Head of caudate nucleus (tissue), 42 donors: Measurements from ENCODE around the gene KXD1.

Experiments used
- DNase-seq, 42 donors: peaks; one replicate each; pipeline versions ENCODE4 v3.0.0 to v3.0.0-alpha.2; 2020 to 2021; ENCODE audit warnings: mixed read lengths in 7 of 42
- intact Hi-C: fragments of 100-400 bp; cut with DNase I; formaldehyde crosslinking; loops from one replicate; pipeline ENCODE4 v1.15.0; 2022

KXD1 gene

GRCh38 chr19:18557411-18558201 is at the start of gene KXD1:
Gene KXD1, plus strand, starts transcription at chr19:18557870. Its CDS starts 4,187 bp downstream, at chr19:18562057.
- intact Hi-C loops, result no loop called here
- peak; percentile 94 to 99 (median 98) for DNase-seq

GRCh38 chr19:18508585-18508984 is 49.1 kb upstream of the KXD1 start:
- intact Hi-C loops, result no loop called here
- no peak for DNase-seq

- intact Hi-C loops, result no loop called here
- no peak for DNase-seq
Observed at GRCh38 chr19:18510216-18510615, 47.5 kb upstream of the KXD1 start.

- intact Hi-C loops, result no loop called here
- no peak for DNase-seq
Observed at GRCh38 chr19:18513868-18514267, 43.8 kb upstream of the KXD1 start.

- intact Hi-C loops, result no loop called here
- DNase-seq, result peak in 23 of 42 donors; percentile 27 to 82 (median 59)
Observed at GRCh38 chr19:18514800-18515682, 42.6 kb upstream of the KXD1 start.

- DNase-seq, result no peak
- intact Hi-C loops, result no loop called here
Observed at GRCh38 chr19:18515959-18516358, 41.7 kb upstream of the KXD1 start.

GRCh38 chr19:18517606-18518005 is 40.1 kb upstream of the KXD1 start:
- DNase-seq, result no peak
- intact Hi-C loops, result no loop called here

GRCh38 chr19:18518639-18519038 is 39.0 kb upstream of the KXD1 start:
- intact Hi-C loops, result no loop called here
- no peak for DNase-seq

- peak in 34 of 42 donors; percentile 47 to 81 (median 63) for DNase-seq
- intact Hi-C loops, result loop anchor here (10.0 kb wide), 1 partner anchor 55 kb away; no protein-coding TSS in a partner anchor
Observed at GRCh38 chr19:18519962-18520847, 37.5 kb upstream of the KXD1 start.

GRCh38 chr19:18520848-18521691 is 36.6 kb upstream of the KXD1 start:
- DNase-seq, result peak in 5 of 42 donors; percentile 24 to 47 (median 32)
- intact Hi-C loops, result loop anchor here (10.0 kb wide), 1 partner anchor 56 kb away; no protein-coding TSS in a partner anchor

GRCh38 chr19:18521692-18522123 is 36.0 kb upstream of the KXD1 start, which contains the start of gene ELL:
Gene ELL, minus strand, starts transcription at chr19:18522070. Its CDS starts 15 bp downstream, at chr19:18522055.
- peak in 1 of 42 donors; percentile 33 for DNase-seq
- intact Hi-C loops, result loop anchor here (10.0 kb wide), 1 partner anchor 57 kb away; no protein-coding TSS in a partner anchor

GRCh38 chr19:18522124-18522861 is 35.4 kb upstream of the KXD1 start:
- intact Hi-C loops, result loop anchor here (10.0 kb wide), 1 partner anchor 57 kb away; no protein-coding TSS in a partner anchor
- DNase-seq, result peak; percentile 99 to 100 (median 100)

GRCh38 chr19:18522862-18523440 is 34.7 kb upstream of the KXD1 start:
- intact Hi-C loops, result loop anchor here (10.0 kb wide), 1 partner anchor 58 kb away; no protein-coding TSS in a partner anchor

GRCh38 chr19:18523841-18524240 is 33.8 kb upstream of the KXD1 start:
- intact Hi-C loops, result loop anchor here (10.0 kb wide), 1 partner anchor 59 kb away; no protein-coding TSS in a partner anchor
- DNase-seq, result no peak

More at GRCh38 chr19:18522862-18523440, 34.7 kb upstream of the KXD1 start:
- peak in 1 of 42 donors; percentile 47 for DNase-seq

GRCh38 chr19:18526316-18526715 is 31.4 kb upstream of the KXD1 start:
- intact Hi-C loops, result loop anchor here (10.0 kb wide), 1 partner anchor 62 kb away; no protein-coding TSS in a partner anchor
- no peak for DNase-seq

- intact Hi-C loops, result loop anchor here (10.0 kb wide), 1 partner anchor 65 kb away; no protein-coding TSS in a partner anchor
- DNase-seq, result no peak
Observed at GRCh38 chr19:18529782-18530181, 27.9 kb upstream of the KXD1 start.
